Stimulated activated CD8-positive, alpha-beta memory T cell treated with anti-CD3 and anti-CD28 coated beads, Interleukin-4, amount 100 ng/mL, for 4 hours (primary cell): ENCODE results near the gene CAB39L.

ENCODE experiments used
- DNase-seq, 2 donors: peaks; one replicate each; pipeline ENCODE4 v3.0.0-alpha.2; 2020; ENCODE audit warnings: low read depth in 2 of 2, low spot score in 1 of 2

The CAB39L gene

GRCh38 chr13:49400755-49401659, 42.9 kb downstream of the CAB39L start:
- no peak for DNase-seq

GRCh38 chr13:49399801-49400472, 43.9 kb downstream of the CAB39L start:
- DNase-seq: no peak

GRCh38 chr13:49395878-49396380, 47.9 kb downstream of the CAB39L start:
- no peak for DNase-seq

- DNase-seq: no peak
Measured at GRCh38 chr13:49395451-49395865, 48.4 kb downstream of the CAB39L start.

GRCh38 chr13:49388091-49388635, 55.7 kb downstream of the CAB39L start:
- DNase-seq: no peak

- no peak for DNase-seq
Measured at GRCh38 chr13:49386664-49387063, 57.2 kb downstream of the CAB39L start.

- no peak for DNase-seq
Measured at GRCh38 chr13:49376121-49376520, 67.7 kb downstream of the CAB39L start.

- no peak for DNase-seq
Measured at GRCh38 chr13:49374585-49375290, 69.1 kb downstream of the CAB39L start.

- no peak for DNase-seq
Measured at GRCh38 chr13:49373716-49374115, 70.1 kb downstream of the CAB39L start.

GRCh38 chr13:49371943-49372613, 71.8 kb downstream of the CAB39L start:
- DNase-seq: no peak

GRCh38 chr13:49370371-49370770, 73.5 kb downstream of the CAB39L start:
- no peak for DNase-seq

- DNase-seq: no peak
Measured at GRCh38 chr13:49369866-49370265, 74.0 kb downstream of the CAB39L start.

GRCh38 chr13:49368688-49369087, 75.2 kb downstream of the CAB39L start:
- no peak for DNase-seq

GRCh38 chr13:49367640-49368422, 76.0 kb downstream of the CAB39L start:
- no peak for DNase-seq

GRCh38 chr13:49366841-49367240, 77.0 kb downstream of the CAB39L start:
- DNase-seq: no peak

GRCh38 chr13:49357694-49358093, 86.2 kb downstream of the CAB39L start:
- no peak for DNase-seq

- no peak for DNase-seq
Measured at GRCh38 chr13:49356223-49356622, 87.6 kb downstream of the CAB39L start.

- no peak for DNase-seq
Measured at GRCh38 chr13:49354719-49355118, 89.1 kb downstream of the CAB39L start.

- DNase-seq: no peak
Measured at GRCh38 chr13:49353908-49354307, 90.0 kb downstream of the CAB39L start.

GRCh38 chr13:49351871-49352270, 92.0 kb downstream of the CAB39L start:
- no peak for DNase-seq
